ENCODE results near the gene DOCK4.

The DOCK4 gene

GRCh38 chr7:111835066-111835465 is 371.1 kb downstream of the DOCK4 start:
- Histone ChIP-seq H3K27ac (ENCODE audit: low read depth, low read length) (no peak overlapping the region), H3K36me3 (ENCODE audit: control insufficient read depth, insufficient read depth, low read length) (0 out of 2 replicates have a peak, but pooled peaks cover 2% of the 10 kb centered on the region), H3K9ac (ENCODE audit: low read depth, low read length) (no peak overlapping the region), H3K27me3 (ENCODE audit: control insufficient read depth, insufficient read depth, low read length) (no peaks in the 10 kb centered on the region), H3K9me3 (ENCODE audit: control insufficient read depth, insufficient read depth, low read length) (no peaks in the 10 kb centered on the region), H3K4me1 (ENCODE audit: control insufficient read depth, insufficient read depth, low read length) (peaks cover 9% of the 10 kb centered on the region; the same call in 1 of the 2 replicates), H3K4me3 (ENCODE audit: low read depth, low read length) (no peak overlapping the region)

- peaks cover 9% of the 10 kb centered on the region; the same call in 1 of the 2 replicates for H3K4me1 ChIP-seq (ENCODE audit: control insufficient read depth, insufficient read depth, low read length)
- H3K36me3 ChIP-seq (ENCODE audit: control insufficient read depth, insufficient read depth, low read length), result 0 out of 2 replicates have a peak, but pooled peaks cover 2% of the 10 kb centered on the region
- no peak overlapping the region for H3K4me3 ChIP-seq (ENCODE audit: low read depth, low read length)
- H3K27me3 ChIP-seq (ENCODE audit: control insufficient read depth, insufficient read depth, low read length), result no peaks in the 10 kb centered on the region
- no peak overlapping the region for H3K27ac ChIP-seq (ENCODE audit: low read depth, low read length)
- no peak overlapping the region for H3K9ac ChIP-seq (ENCODE audit: low read depth, low read length)
- H3K9me3 ChIP-seq (ENCODE audit: control insufficient read depth, insufficient read depth, low read length), result no peaks in the 10 kb centered on the region
Observed at GRCh38 chr7:111834367-111834766, 371.8 kb downstream of the DOCK4 start.

- H3K27ac ChIP-seq (ENCODE audit: low read depth, low read length), result no peak overlapping the region
Observed at GRCh38 chr7:111833466-111833865, 372.7 kb downstream of the DOCK4 start.

GRCh38 chr7:111832174-111832573 is 374.0 kb downstream of the DOCK4 start:
- no peak overlapping the region for H3K4me3 ChIP-seq (ENCODE audit: low read depth, low read length)
- no peak overlapping the region for H3K27ac ChIP-seq (ENCODE audit: low read depth, low read length)
- no peaks in the 10 kb centered on the region for H3K27me3 ChIP-seq (ENCODE audit: control insufficient read depth, insufficient read depth, low read length)

More at GRCh38 chr7:111833466-111833865, 372.7 kb downstream of the DOCK4 start:
- Histone ChIP-seq H3K4me1 (ENCODE audit: control insufficient read depth, insufficient read depth, low read length) (peaks cover 9% of the 10 kb centered on the region; the same call in 1 of the 2 replicates), H3K9me3 (ENCODE audit: control insufficient read depth, insufficient read depth, low read length) (no peaks in the 10 kb centered on the region), H3K4me3 (ENCODE audit: low read depth, low read length) (no peak overlapping the region), H3K27me3 (ENCODE audit: control insufficient read depth, insufficient read depth, low read length) (no peaks in the 10 kb centered on the region), H3K9ac (ENCODE audit: low read depth, low read length) (no peak overlapping the region), H3K36me3 (ENCODE audit: control insufficient read depth, insufficient read depth, low read length) (0 out of 2 replicates have a peak, but pooled peaks cover 2% of the 10 kb centered on the region)

GRCh38 chr7:111829221-111829620 is 377.0 kb downstream of the DOCK4 start:
- H3K4me3 ChIP-seq (ENCODE audit: low read depth, low read length), result no peak overlapping the region
- H3K27ac ChIP-seq (ENCODE audit: low read depth, low read length), result no peak overlapping the region
- 0 out of 2 replicates have a peak, but pooled peaks cover 2% of the 10 kb centered on the region for H3K36me3 ChIP-seq (ENCODE audit: control insufficient read depth, insufficient read depth, low read length)
- no peaks in the 10 kb centered on the region for H3K9me3 ChIP-seq (ENCODE audit: control insufficient read depth, insufficient read depth, low read length)
- H3K4me1 ChIP-seq (ENCODE audit: control insufficient read depth, insufficient read depth, low read length), result no peaks in the 10 kb centered on the region
- no peaks in the 10 kb centered on the region for H3K27me3 ChIP-seq (ENCODE audit: control insufficient read depth, insufficient read depth, low read length)
- H3K9ac ChIP-seq (ENCODE audit: low read depth, low read length), result no peak overlapping the region

More at GRCh38 chr7:111832174-111832573, 374.0 kb downstream of the DOCK4 start:
- peaks cover 9% of the 10 kb centered on the region; the same call in 1 of the 2 replicates for H3K4me1 ChIP-seq (ENCODE audit: control insufficient read depth, insufficient read depth, low read length)
- H3K9ac ChIP-seq (ENCODE audit: low read depth, low read length), result no peak overlapping the region
- H3K9me3 ChIP-seq (ENCODE audit: control insufficient read depth, insufficient read depth, low read length), result no peaks in the 10 kb centered on the region
- H3K36me3 ChIP-seq (ENCODE audit: control insufficient read depth, insufficient read depth, low read length), result 0 out of 2 replicates have a peak, but pooled peaks cover 2% of the 10 kb centered on the region

- Histone ChIP-seq H3K27ac (ENCODE audit: low read depth, low read length) (no peak overlapping the region), H3K4me1 (ENCODE audit: control insufficient read depth, insufficient read depth, low read length) (no peaks in the 10 kb centered on the region), H3K4me3 (ENCODE audit: low read depth, low read length) (no peak overlapping the region), H3K9ac (ENCODE audit: low read depth, low read length) (no peak overlapping the region), H3K9me3 (ENCODE audit: control insufficient read depth, insufficient read depth, low read length) (no peaks in the 10 kb centered on the region), H3K36me3 (ENCODE audit: control insufficient read depth, insufficient read depth, low read length) (0 out of 2 replicates have a peak, but pooled peaks cover 2% of the 10 kb centered on the region), H3K27me3 (ENCODE audit: control insufficient read depth, insufficient read depth, low read length) (no peaks in the 10 kb centered on the region)
Observed at GRCh38 chr7:111827863-111828504, 378.2 kb downstream of the DOCK4 start.

- Histone ChIP-seq H3K4me1 (ENCODE audit: control insufficient read depth, insufficient read depth, low read length) (no peaks in the 10 kb centered on the region), H3K9ac (ENCODE audit: low read depth, low read length) (no peak overlapping the region), H3K4me3 (ENCODE audit: low read depth, low read length) (no peak overlapping the region), H3K36me3 (ENCODE audit: control insufficient read depth, insufficient read depth, low read length) (0 out of 2 replicates have a peak, but pooled peaks cover 3% of the 10 kb centered on the region), H3K9me3 (ENCODE audit: control insufficient read depth, insufficient read depth, low read length) (no peaks in the 10 kb centered on the region), H3K27me3 (ENCODE audit: control insufficient read depth, insufficient read depth, low read length) (no peaks in the 10 kb centered on the region), H3K27ac (ENCODE audit: low read depth, low read length) (no peak overlapping the region)
Observed at GRCh38 chr7:111825046-111825445, 381.2 kb downstream of the DOCK4 start.

- Histone ChIP-seq H3K36me3 (ENCODE audit: control insufficient read depth, insufficient read depth, low read length) (0 out of 2 replicates have a peak, but pooled peaks cover 3% of the 10 kb centered on the region), H3K27me3 (ENCODE audit: control insufficient read depth, insufficient read depth, low read length) (no peaks in the 10 kb centered on the region), H3K4me3 (ENCODE audit: low read depth, low read length) (no peak overlapping the region), H3K9ac (ENCODE audit: low read depth, low read length) (no peak overlapping the region), H3K27ac (ENCODE audit: low read depth, low read length) (no peak overlapping the region), H3K4me1 (ENCODE audit: control insufficient read depth, insufficient read depth, low read length) (no peaks in the 10 kb centered on the region), H3K9me3 (ENCODE audit: control insufficient read depth, insufficient read depth, low read length) (no peaks in the 10 kb centered on the region)
Observed at GRCh38 chr7:111823826-111824225, 382.4 kb downstream of the DOCK4 start.

GRCh38 chr7:111821046-111821445 is 385.2 kb downstream of the DOCK4 start:
- Histone ChIP-seq H3K9me3 (ENCODE audit: control insufficient read depth, insufficient read depth, low read length) (no peaks in the 10 kb centered on the region), H3K27ac (ENCODE audit: low read depth, low read length) (no peak overlapping the region), H3K36me3 (ENCODE audit: control insufficient read depth, insufficient read depth, low read length) (0 out of 2 replicates have a peak, but pooled peaks cover 3% of the 10 kb centered on the region), H3K27me3 (ENCODE audit: control insufficient read depth, insufficient read depth, low read length) (no peaks in the 10 kb centered on the region), H3K4me3 (ENCODE audit: low read depth, low read length) (no peak overlapping the region), H3K9ac (ENCODE audit: low read depth, low read length) (no peak overlapping the region), H3K4me1 (ENCODE audit: control insufficient read depth, insufficient read depth, low read length) (no peaks in the 10 kb centered on the region; the same call in 1 of the 2 replicates)

GRCh38 chr7:111820621-111821020 is 385.6 kb downstream of the DOCK4 start:
- no peak overlapping the region for H3K4me3 ChIP-seq (ENCODE audit: low read depth, low read length)
- H3K9me3 ChIP-seq (ENCODE audit: control insufficient read depth, insufficient read depth, low read length), result no peaks in the 10 kb centered on the region
- 0 out of 2 replicates have a peak, but pooled peaks cover 3% of the 10 kb centered on the region for H3K36me3 ChIP-seq (ENCODE audit: control insufficient read depth, insufficient read depth, low read length)
- no peaks in the 10 kb centered on the region; the same call in 1 of the 2 replicates for H3K4me1 ChIP-seq (ENCODE audit: control insufficient read depth, insufficient read depth, low read length)
- no peaks in the 10 kb centered on the region for H3K27me3 ChIP-seq (ENCODE audit: control insufficient read depth, insufficient read depth, low read length)
- H3K27ac ChIP-seq (ENCODE audit: low read depth, low read length), result no peak overlapping the region
- no peak overlapping the region for H3K9ac ChIP-seq (ENCODE audit: low read depth, low read length)

- no peaks in the 10 kb centered on the region; the same call in 1 of the 2 replicates for H3K4me1 ChIP-seq (ENCODE audit: control insufficient read depth, insufficient read depth, low read length)
- no peak overlapping the region for H3K4me3 ChIP-seq (ENCODE audit: low read depth, low read length)
- H3K36me3 ChIP-seq (ENCODE audit: control insufficient read depth, insufficient read depth, low read length), result 0 out of 2 replicates have a peak, but pooled peaks cover 3% of the 10 kb centered on the region
- H3K9ac ChIP-seq (ENCODE audit: low read depth, low read length), result no peak overlapping the region
- H3K27ac ChIP-seq (ENCODE audit: low read depth, low read length), result no peak overlapping the region
- H3K9me3 ChIP-seq (ENCODE audit: control insufficient read depth, insufficient read depth, low read length), result no peaks in the 10 kb centered on the region
- no peaks in the 10 kb centered on the region for H3K27me3 ChIP-seq (ENCODE audit: control insufficient read depth, insufficient read depth, low read length)
Observed at GRCh38 chr7:111820121-111820520, 386.1 kb downstream of the DOCK4 start.
